DOHH2 (cell line): ENCODE measurements around the gene E2F3.

ENCODE experiments used
- H3F3A ChIP-seq: fragments of 200-600 bp; sonication (generic), shearing (Covaris generic); 2 replicates; pipeline ENCODE4 v1.6.0; 2016; ENCODE audit warnings: antibody characterized with exemption, mild to moderate bottlenecking; ENCODE audit not compliant: control insufficient read depth, insufficient read depth
- H3K27ac ChIP-seq: fragments of 200-600 bp; sonication (generic); 2 replicates; pipeline ENCODE4 v1.5.1; 2014; ENCODE audit warnings: low read depth, mild to moderate bottlenecking, low read length, moderate library complexity
- H3K27me3 ChIP-seq: fragments of 200-600 bp; sonication (generic); 2 replicates; pipeline ENCODE4 v1.6.1; 2014; ENCODE audit warnings: mild to moderate bottlenecking, low read length, mixed read lengths; ENCODE audit not compliant: control insufficient read depth
- H3K36me3 ChIP-seq: fragments of 200-600 bp; sonication (generic); 2 replicates; pipeline ENCODE4 v1.6.1; 2014; ENCODE audit warnings: mild to moderate bottlenecking, low read length, moderate library complexity, mixed read lengths; ENCODE audit not compliant: control insufficient read depth
- H3K4me1 ChIP-seq: fragments of 200-600 bp; sonication (generic); 2 replicates; pipeline ENCODE4 v1.6.1; 2014; ENCODE audit warnings: mild to moderate bottlenecking, low read length, mixed read lengths; ENCODE audit not compliant: control insufficient read depth
- H3K4me2 ChIP-seq: fragments of 200-600 bp; sonication (generic); 2 replicates; pipeline ENCODE4 v1.6.0; 2014; ENCODE audit warnings: mild to moderate bottlenecking, low read length, moderate library complexity
- H3K4me3 ChIP-seq: fragments of 200-600 bp; sonication (generic); 2 replicates; pipeline ENCODE4 v1.5.1; 2014; ENCODE audit warnings: mild to moderate bottlenecking, low read length, mixed read lengths
- H3K79me2 ChIP-seq: fragments of 200-600 bp; sonication (generic); 2 replicates; pipeline ENCODE4 v1.6.1; 2014; ENCODE audit warnings: mild to moderate bottlenecking, low read length, mixed read lengths; ENCODE audit not compliant: control insufficient read depth
- H3K9me2 ChIP-seq: fragments of 200-600 bp; sonication (generic); replicated peaks from 2 replicates; pipeline ENCODE4 v1.6.1; 2014; ENCODE audit warnings: mild to moderate bottlenecking, low read length, mixed read lengths; ENCODE audit not compliant: control insufficient read depth
- H3K9me3 ChIP-seq: fragments of 200-600 bp; sonication (generic); 2 replicates; pipeline ENCODE4 v1.6.1; 2014; ENCODE audit warnings: antibody characterized with exemption, low read length, mixed read lengths; ENCODE audit not compliant: control insufficient read depth, insufficient read depth
- H4K20me1 ChIP-seq: fragments of 200-600 bp; sonication (generic); 2 replicates; pipeline ENCODE4 v1.6.0; 2014; ENCODE audit warnings: low read depth, mild to moderate bottlenecking, antibody characterized with exemption, low read length, moderate library complexity; ENCODE audit not compliant: control insufficient read depth, insufficient read depth
- EZH2phosphoT487 ChIP-seq: fragments of 200-600 bp; sonication (generic); IDR thresholded peaks from 2 replicates; pipeline ENCODE4 v1.6.1; 2017; ENCODE audit warnings: borderline replicate concordance, mild to moderate bottlenecking, antibody characterized with exemption, low read length, moderate library complexity, mixed read lengths
- TF ChIP-seq, protein P1 (sequence below): fragments of 200-600 bp; sonication (generic); IDR thresholded peaks from one replicate; pipeline ENCODE4 v1.5.1; 2014; ENCODE audit warnings: antibody characterized with exemption, mild to moderate bottlenecking, low read depth, low read length; ENCODE audit not compliant: poor library complexity, severe bottlenecking

The E2F3 gene

GRCh38 chr6:20354366-20354765 lies 47.3 kb upstream of the E2F3 start:
- Histone ChIP-seq H3K4me3 (no peak overlapping the region), H3F3A (no peaks in the 10 kb centered on the region), H3K27me3 (no peaks in the 10 kb centered on the region), H3K79me2 (no peaks in the 10 kb centered on the region), H4K20me1 (no peaks in the 10 kb centered on the region), H3K9me2 (no peaks in the 10 kb centered on the region), H3K9me3 (no peaks in the 10 kb centered on the region; the same call in 1 of the 2 replicates), H3K27ac (no peak overlapping the region), H3K4me1 (no peaks in the 10 kb centered on the region), H3K36me3 (no peaks in the 10 kb centered on the region), H3K4me2 (no peak overlapping the region)
- no peak for TF ChIP-seq EZH2phosphoT487
- TF ChIP-seq, protein P1, sequence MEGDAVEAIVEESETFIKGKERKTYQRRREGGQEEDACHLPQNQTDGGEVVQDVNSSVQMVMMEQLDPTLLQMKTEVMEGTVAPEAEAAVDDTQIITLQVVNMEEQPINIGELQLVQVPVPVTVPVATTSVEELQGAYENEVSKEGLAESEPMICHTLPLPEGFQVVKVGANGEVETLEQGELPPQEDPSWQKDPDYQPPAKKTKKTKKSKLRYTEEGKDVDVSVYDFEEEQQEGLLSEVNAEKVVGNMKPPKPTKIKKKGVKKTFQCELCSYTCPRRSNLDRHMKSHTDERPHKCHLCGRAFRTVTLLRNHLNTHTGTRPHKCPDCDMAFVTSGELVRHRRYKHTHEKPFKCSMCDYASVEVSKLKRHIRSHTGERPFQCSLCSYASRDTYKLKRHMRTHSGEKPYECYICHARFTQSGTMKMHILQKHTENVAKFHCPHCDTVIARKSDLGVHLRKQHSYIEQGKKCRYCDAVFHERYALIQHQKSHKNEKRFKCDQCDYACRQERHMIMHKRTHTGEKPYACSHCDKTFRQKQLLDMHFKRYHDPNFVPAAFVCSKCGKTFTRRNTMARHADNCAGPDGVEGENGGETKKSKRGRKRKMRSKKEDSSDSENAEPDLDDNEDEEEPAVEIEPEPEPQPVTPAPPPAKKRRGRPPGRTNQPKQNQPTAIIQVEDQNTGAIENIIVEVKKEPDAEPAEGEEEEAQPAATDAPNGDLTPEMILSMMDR: no peak

GRCh38 chr6:20360471-20361119 lies 41.1 kb upstream of the E2F3 start:
- TF ChIP-seq, protein P1: no peak
- no peak for TF ChIP-seq EZH2phosphoT487
- H3K9me3 ChIP-seq: no peaks in the 10 kb centered on the region; the same call in 1 of the 2 replicates
- no peaks in the 10 kb centered on the region for H3K9me2 ChIP-seq
- no peaks in the 10 kb centered on the region; the same call in 1 of the 2 replicates for H3K27me3 ChIP-seq
- H3K4me1 ChIP-seq: no peaks in the 10 kb centered on the region
- no peak overlapping the region for H3K4me3 ChIP-seq
- no peaks in the 10 kb centered on the region for H4K20me1 ChIP-seq
- H3F3A ChIP-seq: no peaks in the 10 kb centered on the region
- no peak overlapping the region for H3K4me2 ChIP-seq
- no peak overlapping the region for H3K27ac ChIP-seq
- H3K36me3 ChIP-seq: no peaks in the 10 kb centered on the region
- H3K79me2 ChIP-seq: no peaks in the 10 kb centered on the region

- Histone ChIP-seq H3K4me2 (no peak overlapping the region), H3F3A (no peaks in the 10 kb centered on the region), H3K79me2 (no peaks in the 10 kb centered on the region)
These were observed 39.1 kb upstream of the E2F3 start for GRCh38 chr6:20362623-20363022.

More at GRCh38 chr6:20362623-20363022, 39.1 kb upstream of the E2F3 start:
- TF ChIP-seq EZH2phosphoT487: no peak
- TF ChIP-seq, protein P1: no peak
- no peaks in the 10 kb centered on the region for H4K20me1 ChIP-seq
- no peaks in the 10 kb centered on the region for H3K9me2 ChIP-seq
- H3K9me3 ChIP-seq: no peaks in the 10 kb centered on the region; the same call in 1 of the 2 replicates
- H3K27ac ChIP-seq: no peak overlapping the region
- H3K36me3 ChIP-seq: no peaks in the 10 kb centered on the region
- no peaks in the 10 kb centered on the region for H3K4me1 ChIP-seq
- peaks cover 8% of the 10 kb centered on the region for H3K27me3 ChIP-seq
- no peak overlapping the region for H3K4me3 ChIP-seq
